CD4-positive, alpha-beta T cell (primary cell): ENCODE measurements around the gene SERP1. TPM values are rescaled to one million over a fixed set of nuclear protein-coding genes. Genes with fewer than 3 reads are reported as not detected.

Experiments used
- ATAC-seq: fragments of 200-7000 bp; cut with Tn5 transposase; one replicate; pipeline ENCODE4 v1.10.0; 2022; ENCODE audit warnings: mild to moderate bottlenecking; ENCODE audit not compliant: poor library complexity
- CTCF ChIA-PET: fragments of 350-600 bp; sonication (Branson Sonifier 250); formaldehyde crosslinking; loops from one replicate; lab custom pipeline; 2021; ENCODE audit warnings: antibody characterized with exemption, inconsistent platforms; lab: Charles Lee
- POLR2A ChIA-PET: fragments of 350-600 bp; sonication (Branson Sonifier 250); formaldehyde crosslinking; loops from one replicate; lab custom pipeline; 2021; ENCODE audit warnings: antibody characterized with exemption, inconsistent platforms; lab: Charles Lee
- DNase-seq, 14 experiments: peaks; one replicate each; pipeline ENCODE4 v3.0.0-alpha.2; 2013 to 2020; ENCODE audit warnings: mixed read lengths in 2 of 14
- H3K27ac ChIP-seq, 2 donors: one replicate each; pipeline versions ENCODE4 v1.5.1 to v1.7.0; 2013; ENCODE audit warnings: low read length in 2 of 2, low read depth in 1 of 2, mild to moderate bottlenecking in 1 of 2
- H3K27me3 ChIP-seq, 2 experiments: 1 replicate in 1 of 2; 2 replicates in 1 of 2; pipeline versions ENCODE4 v1.6.1 to v1.7.0; 2013; ENCODE audit warnings: low read length in 2 of 2, control low read depth in 1 of 2, mild to moderate bottlenecking in 1 of 2, moderate library complexity in 1 of 2; ENCODE audit not compliant: insufficient read depth in 2 of 2, control insufficient read depth in 1 of 2
- H3K36me3 ChIP-seq: one replicate; pipeline ENCODE4 v1.6.1; 2013; ENCODE audit warnings: low read length, control low read depth; ENCODE audit not compliant: insufficient read depth
- H3K4me1 ChIP-seq: one replicate; pipeline ENCODE4 v1.6.1; 2013; ENCODE audit warnings: low read length, control low read depth; ENCODE audit not compliant: insufficient read depth
- H3K4me3 ChIP-seq: one replicate; pipeline ENCODE4 v1.5.1; 2013; ENCODE audit warnings: mild to moderate bottlenecking, low read length, moderate library complexity
- H3K9me3 ChIP-seq, 2 experiments: 1 replicate in 1 of 2; 2 replicates in 1 of 2; pipeline versions ENCODE4 v1.6.1 to v1.7.0; 2013; ENCODE audit warnings: low read length in 2 of 2, mild to moderate bottlenecking in 2 of 2, control low read depth in 1 of 2, moderate library complexity in 1 of 2; ENCODE audit not compliant: control insufficient read depth in 1 of 2, insufficient read depth in 1 of 2
- H3K27ac Mint-ChIP-seq: one replicate; pipeline ENCODE4 v1.8.0; 2020; ENCODE audit warnings: mixed read lengths
- H3K27me3 Mint-ChIP-seq: one replicate; pipeline ENCODE4 v1.8.0; 2021; ENCODE audit warnings: mixed read lengths
- H3K36me3 Mint-ChIP-seq: one replicate; pipeline ENCODE4 v1.8.0; 2021; ENCODE audit warnings: low read depth, mixed read lengths
- H3K4me1 Mint-ChIP-seq: one replicate; pipeline ENCODE4 v1.8.0; 2021; ENCODE audit warnings: low read depth, mixed read lengths
- H3K4me3 Mint-ChIP-seq: one replicate; pipeline ENCODE4 v1.8.0; 2020; ENCODE audit warnings: mild to moderate bottlenecking, mixed read lengths
- H3K9me3 Mint-ChIP-seq: one replicate; pipeline ENCODE4 v1.8.0; 2020; ENCODE audit warnings: mixed read lengths
- intact Hi-C, 2 experiments: fragments of 100-400 bp; cut with DNase I in 1 of 2; cut with micrococcal nuclease in 1 of 2; formaldehyde crosslinking; loops; one replicate each; pipeline versions ENCODE4 v1.15.1 to v1.9.0; 2023 to 2025; cut with DNase I, micrococcal nuclease
- total RNA-seq, 174 experiments: library from RNA in 2 of 174; stranded (reverse) in 2 of 174; gene quantifications; one replicate each; pipeline ENCODE4 v1.2.3 and lab custom pipeline; 2021 to 2026
- TF ChIP-seq, protein P1 (sequence below): fragments of 200-600 bp; IDR thresholded peaks from one replicate; pipeline ENCODE4 v1.8.0; 2022; ENCODE audit warnings: antibody characterized with exemption, mild to moderate bottlenecking

Gene SERP1
- total RNA-seq, 2 experiments from 2014 or later: 141 to 147 TPM

DNA sequence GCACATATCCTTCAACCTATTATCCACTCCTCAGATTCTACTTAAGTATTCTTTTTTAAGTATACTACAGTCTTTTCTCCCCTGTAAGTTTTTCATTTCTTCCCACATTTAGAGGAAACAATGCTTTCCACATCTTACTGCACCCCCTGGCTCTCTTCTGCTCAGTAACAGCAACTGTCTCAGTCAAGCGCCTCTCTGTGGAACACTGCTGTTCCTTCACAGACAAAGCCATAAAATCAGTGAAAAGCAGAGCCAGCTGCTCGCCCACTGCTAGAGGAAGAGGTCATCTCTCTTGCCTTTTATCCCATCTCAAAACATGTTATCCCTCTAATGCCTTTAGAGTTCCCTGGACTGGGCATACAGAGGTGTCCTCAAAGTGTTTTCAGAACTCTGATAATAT, 24.8 kb downstream of the SERP1 start:
- Histone ChIP-seq H3K4me1 (no peaks in the 10 kb centered on the region), H3K27ac (no peak overlapping the region), H3K9me3 (peaks cover 0 to 3% of the 10 kb centered on the region in 2 experiments), H3K36me3 (no peaks in the 10 kb centered on the region), H3K4me3 (no peak overlapping the region), H3K27me3 (no peaks in the 10 kb centered on the region)
- TF ChIP-seq, protein P1, sequence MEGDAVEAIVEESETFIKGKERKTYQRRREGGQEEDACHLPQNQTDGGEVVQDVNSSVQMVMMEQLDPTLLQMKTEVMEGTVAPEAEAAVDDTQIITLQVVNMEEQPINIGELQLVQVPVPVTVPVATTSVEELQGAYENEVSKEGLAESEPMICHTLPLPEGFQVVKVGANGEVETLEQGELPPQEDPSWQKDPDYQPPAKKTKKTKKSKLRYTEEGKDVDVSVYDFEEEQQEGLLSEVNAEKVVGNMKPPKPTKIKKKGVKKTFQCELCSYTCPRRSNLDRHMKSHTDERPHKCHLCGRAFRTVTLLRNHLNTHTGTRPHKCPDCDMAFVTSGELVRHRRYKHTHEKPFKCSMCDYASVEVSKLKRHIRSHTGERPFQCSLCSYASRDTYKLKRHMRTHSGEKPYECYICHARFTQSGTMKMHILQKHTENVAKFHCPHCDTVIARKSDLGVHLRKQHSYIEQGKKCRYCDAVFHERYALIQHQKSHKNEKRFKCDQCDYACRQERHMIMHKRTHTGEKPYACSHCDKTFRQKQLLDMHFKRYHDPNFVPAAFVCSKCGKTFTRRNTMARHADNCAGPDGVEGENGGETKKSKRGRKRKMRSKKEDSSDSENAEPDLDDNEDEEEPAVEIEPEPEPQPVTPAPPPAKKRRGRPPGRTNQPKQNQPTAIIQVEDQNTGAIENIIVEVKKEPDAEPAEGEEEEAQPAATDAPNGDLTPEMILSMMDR: no peak
- Mint-ChIP-seq H3K27me3 (peaks cover 12% of the 10 kb centered on the region), H3K9me3 (peaks cover 2% of the 10 kb centered on the region), H3K4me1 (no peaks in the 10 kb centered on the region), H3K27ac (no peak overlapping the region), H3K4me3 (no peak overlapping the region), H3K36me3 (no peaks in the 10 kb centered on the region)
- ATAC-seq: no peak
- intact Hi-C loops: no loop called here
- CTCF ChIA-PET: no interaction called here
- DNase-seq: no peak
- POLR2A ChIA-PET: no interaction called here

DNA sequence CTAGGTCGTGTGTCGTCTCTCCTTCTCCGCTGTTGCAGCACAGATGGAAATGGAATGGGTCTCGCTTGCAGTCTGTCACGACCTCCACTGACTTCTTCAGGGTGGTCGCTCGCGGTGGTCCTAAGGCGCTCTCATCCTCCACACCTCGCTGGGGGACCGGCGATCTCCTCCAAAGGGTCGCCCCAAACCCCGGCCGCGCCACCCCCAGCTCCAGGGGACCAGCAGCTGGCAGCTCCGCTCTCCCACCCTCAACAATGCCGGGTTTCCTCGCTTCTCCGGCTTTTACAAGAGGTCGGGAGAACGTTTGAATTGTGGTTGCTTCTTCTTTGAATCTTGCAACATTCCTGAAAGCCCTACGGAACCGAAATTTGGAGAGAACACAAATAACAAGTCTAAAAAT, 25.9 kb downstream of the SERP1 start:
- Mint-ChIP-seq H3K36me3 (no peaks in the 10 kb centered on the region), H3K9me3 (peaks cover 2% of the 10 kb centered on the region), H3K27me3 (peaks cover 18% of the 10 kb centered on the region), H3K4me1 (no peaks in the 10 kb centered on the region), H3K27ac (no peak overlapping the region), H3K4me3 (no peak overlapping the region)
- ChIA-PET POLR2A (no interaction called here), CTCF (interaction anchor here (0.5 kb wide), 1 partner anchor 535 kb away, joined by 3 read pairs; no protein-coding TSS in a partner anchor)
- TF ChIP-seq, protein P1: no peak
- H3K27me3 ChIP-seq: no peaks in the 10 kb centered on the region
- no peak for DNase-seq
- no peak overlapping the region for H3K4me3 ChIP-seq
- intact Hi-C loops: no loop called here
- H3K9me3 ChIP-seq: peaks cover 0 to 3% of the 10 kb centered on the region in 2 experiments
- no peak overlapping the region for H3K27ac ChIP-seq
- H3K36me3 ChIP-seq: no peaks in the 10 kb centered on the region
- no peak for ATAC-seq
- no peaks in the 10 kb centered on the region for H3K4me1 ChIP-seq

DNA sequence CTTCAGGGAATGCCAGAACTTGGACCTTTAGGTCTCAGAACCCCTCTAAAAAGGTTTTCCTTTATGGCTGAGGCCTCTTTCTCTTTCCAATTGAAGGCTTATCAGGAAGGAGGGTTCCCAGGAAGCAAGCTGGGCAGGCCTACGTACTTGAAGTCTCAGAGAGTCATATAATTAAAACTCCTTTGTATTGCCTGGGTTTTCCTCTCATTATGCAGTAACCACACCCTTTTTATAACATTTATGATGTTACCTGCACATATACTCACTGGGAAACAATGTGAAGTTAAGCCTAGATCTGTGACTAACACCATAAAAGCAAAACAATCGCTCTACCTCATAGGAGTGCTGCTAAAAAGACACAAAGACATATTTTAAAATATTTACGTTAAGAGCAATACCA, 27.3 kb downstream of the SERP1 start:
- no peak overlapping the region for H3K4me3 ChIP-seq
- no peak for ATAC-seq
- H3K9me3 Mint-ChIP-seq: peaks cover 2% of the 10 kb centered on the region
- CTCF ChIA-PET: no interaction called here
- no peak overlapping the region for H3K27ac ChIP-seq
- no peaks in the 10 kb centered on the region for H3K36me3 Mint-ChIP-seq
- no peaks in the 10 kb centered on the region for H3K36me3 ChIP-seq
- no peaks in the 10 kb centered on the region for H3K4me1 Mint-ChIP-seq
- DNase-seq: no peak
- no peaks in the 10 kb centered on the region for H3K27me3 ChIP-seq
- no peak overlapping the region for H3K4me3 Mint-ChIP-seq
- POLR2A ChIA-PET: no interaction called here
- TF ChIP-seq, protein P1: no peak
- H3K4me1 ChIP-seq: no peaks in the 10 kb centered on the region
- H3K9me3 ChIP-seq: peaks cover 0 to 3% of the 10 kb centered on the region in 2 experiments
- H3K27ac Mint-ChIP-seq: no peak overlapping the region
- intact Hi-C loops: no loop called here
- peaks cover 20% of the 10 kb centered on the region for H3K27me3 Mint-ChIP-seq
